ENCODE data around the gene HS3ST4. TPM values are rescaled to one million over a fixed set of nuclear protein-coding genes. Genes with fewer than 3 reads are reported as not detected.
"Not testable (repeated sequence)": the region's sequence is repeated elsewhere in the genome, so short reads cannot be mapped to it uniquely, and the experiment has no call there.

Gene HS3ST4
- total RNA-seq, 1 donor from 2014 or later: 3.6 TPM

- H3K36me3 Mint-ChIP-seq: no peaks in the 10 kb centered on the region
- no peaks in the 10 kb centered on the region for H3K4me1 Mint-ChIP-seq (ENCODE audit: unreplicated experiment)
- peaks cover 10% of the 10 kb centered on the region for H3K9me3 Mint-ChIP-seq
- no peak for TF ChIP-seq CTCF (conservative IDR thresholded peaks at IDR 0.05)
- H3K27me3 Mint-ChIP-seq: peaks cover 18% of the 10 kb centered on the region
- no peak for DNase-seq (ENCODE audit: extremely low spot score, unreplicated experiment)
- no peak overlapping the region for H3K27ac Mint-ChIP-seq
- no peak overlapping the region for H3K4me3 Mint-ChIP-seq
These were observed 325.2 kb downstream of the HS3ST4 start for GRCh38 chr16:26016989-26017388.

GRCh38 chr16:26019381-26020242, 327.9 kb downstream of the HS3ST4 start:
- no peak for DNase-seq (ENCODE audit: extremely low spot score, unreplicated experiment)
- Mint-ChIP-seq H3K27me3 (peaks cover 18% of the 10 kb centered on the region), H3K9me3 (peaks cover 10% of the 10 kb centered on the region), H3K4me1 (ENCODE audit: unreplicated experiment) (no peaks in the 10 kb centered on the region), H3K4me3 (no peak overlapping the region), H3K36me3 (no peaks in the 10 kb centered on the region), H3K27ac (no peak overlapping the region)
- no peak for TF ChIP-seq CTCF (conservative IDR thresholded peaks at IDR 0.05)

- Mint-ChIP-seq H3K4me3 (no peak overlapping the region), H3K27ac (no peak overlapping the region), H3K36me3 (no peaks in the 10 kb centered on the region), H3K4me1 (ENCODE audit: unreplicated experiment) (no peaks in the 10 kb centered on the region), H3K9me3 (no peaks in the 10 kb centered on the region), H3K27me3 (no peaks in the 10 kb centered on the region)
- TF ChIP-seq CTCF (conservative IDR thresholded peaks at IDR 0.05): no peak
- DNase-seq (ENCODE audit: extremely low spot score, unreplicated experiment): no peak
These were observed 335.1 kb downstream of the HS3ST4 start for GRCh38 chr16:26026709-26027450.

GRCh38 chr16:26031286-26031685, 339.5 kb downstream of the HS3ST4 start:
- H3K4me3 Mint-ChIP-seq: no peak overlapping the region
- H3K27ac Mint-ChIP-seq: no peak overlapping the region
- no peak for TF ChIP-seq CTCF (conservative IDR thresholded peaks at IDR 0.05)

GRCh38 chr16:26032661-26033060, 340.9 kb downstream of the HS3ST4 start:
- not testable (repeated sequence) for H3K4me3 Mint-ChIP-seq; H3K36me3 Mint-ChIP-seq; H3K9me3 Mint-ChIP-seq; H3K27me3 Mint-ChIP-seq; H3K4me1 Mint-ChIP-seq (ENCODE audit: unreplicated experiment); DNase-seq (ENCODE audit: extremely low spot score, unreplicated experiment); H3K27ac Mint-ChIP-seq

More at GRCh38 chr16:26031286-26031685, 339.5 kb downstream of the HS3ST4 start:
- H3K4me1 Mint-ChIP-seq (ENCODE audit: unreplicated experiment): no peaks in the 10 kb centered on the region
- no peaks in the 10 kb centered on the region for H3K36me3 Mint-ChIP-seq
- H3K9me3 Mint-ChIP-seq: no peaks in the 10 kb centered on the region
- no peaks in the 10 kb centered on the region for H3K27me3 Mint-ChIP-seq
- DNase-seq (ENCODE audit: extremely low spot score, unreplicated experiment): no peak

Measured in type B pancreatic cell (in vitro differentiated cells).